Activated naive CD8-positive, alpha-beta T cell (primary cell): ENCODE data around the gene OR9A4.
"Not testable (repeated sequence)": the region's sequence is repeated elsewhere in the genome, so short reads cannot be mapped to it uniquely, and the experiment has no call there.

Source experiments
- H3K27ac Mint-ChIP-seq: one replicate; pipeline ENCODE4 v1.8.0; 2021; ENCODE audit warnings: mixed read lengths
- H3K27me3 Mint-ChIP-seq: one replicate; pipeline ENCODE4 v1.8.0; 2021; ENCODE audit warnings: mixed read lengths
- H3K36me3 Mint-ChIP-seq: one replicate; pipeline ENCODE4 v1.8.0; 2021; ENCODE audit warnings: mixed read lengths
- H3K4me1 Mint-ChIP-seq: one replicate; pipeline ENCODE4 v1.8.0; 2021; ENCODE audit warnings: low read depth, mixed read lengths
- H3K4me3 Mint-ChIP-seq: one replicate; pipeline ENCODE4 v1.8.0; 2021; ENCODE audit warnings: mild to moderate bottlenecking, mixed read lengths
- H3K9me3 Mint-ChIP-seq: one replicate; pipeline ENCODE4 v1.8.0; 2021; ENCODE audit warnings: low read depth, mixed read lengths

OR9A4 gene, protein sequence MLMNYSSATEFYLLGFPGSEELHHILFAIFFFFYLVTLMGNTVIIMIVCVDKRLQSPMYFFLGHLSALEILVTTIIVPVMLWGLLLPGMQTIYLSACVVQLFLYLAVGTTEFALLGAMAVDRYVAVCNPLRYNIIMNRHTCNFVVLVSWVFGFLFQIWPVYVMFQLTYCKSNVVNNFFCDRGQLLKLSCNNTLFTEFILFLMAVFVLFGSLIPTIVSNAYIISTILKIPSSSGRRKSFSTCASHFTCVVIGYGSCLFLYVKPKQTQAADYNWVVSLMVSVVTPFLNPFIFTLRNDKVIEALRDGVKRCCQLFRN

DNA sequence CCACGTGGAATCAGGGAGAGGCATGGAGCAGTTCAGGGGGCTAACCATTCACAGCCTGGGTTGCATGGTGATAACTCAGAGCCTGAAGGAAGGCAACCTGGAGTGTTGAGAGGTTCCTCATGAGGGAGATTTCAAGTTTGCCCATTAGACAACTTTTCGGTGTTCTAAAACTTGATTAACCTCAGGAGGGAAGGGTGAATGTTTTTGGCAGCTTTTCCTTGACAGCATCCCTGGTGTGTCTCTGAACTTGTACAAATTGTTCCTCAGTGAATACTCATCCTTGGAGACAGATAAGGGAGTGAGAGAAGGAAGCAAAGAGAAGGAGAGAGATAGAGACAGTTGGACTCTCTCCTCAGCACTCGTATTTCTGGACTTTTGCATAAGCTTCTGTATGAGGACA, at the start of gene OR9A4:
OR9A4 (plus strand) TSS at position 301 of the 400 bp plus-strand sequence. CDS start 2,477 bp downstream, outside the sequence.
- no peak within 1 kb of the TSS for H3K4me3 Mint-ChIP-seq
- H3K27me3 Mint-ChIP-seq, result peaks cover 5% of the 10 kb centered on the region
- H3K36me3 Mint-ChIP-seq, result no peaks in the 10 kb centered on the region
- no peaks in the 10 kb centered on the region for H3K4me1 Mint-ChIP-seq
- H3K27ac Mint-ChIP-seq, result no peak within 1 kb of the TSS
- no peaks in the 10 kb centered on the region for H3K9me3 Mint-ChIP-seq

DNA sequence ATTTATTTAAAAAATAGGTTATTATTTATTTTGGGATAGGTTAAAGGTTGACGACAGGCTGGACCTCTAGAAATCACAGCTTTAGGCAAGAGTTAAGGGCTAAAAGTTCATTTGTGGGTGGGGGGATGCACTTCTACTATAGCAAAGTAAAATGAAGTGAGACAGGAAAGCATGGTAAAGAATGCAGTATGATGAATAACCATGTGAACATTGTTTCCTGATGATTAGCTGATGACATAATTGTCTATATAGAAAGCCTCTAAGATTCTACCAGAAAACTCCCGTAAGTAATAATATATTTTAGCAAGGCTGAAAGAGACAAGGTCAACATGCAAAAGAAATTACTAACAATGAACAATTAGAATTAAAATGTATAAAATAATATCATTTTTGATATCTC, 49.2 kb upstream of the OR9A4 start:
- H3K36me3 Mint-ChIP-seq, result no peaks in the 10 kb centered on the region
- no peak overlapping the region for H3K4me3 Mint-ChIP-seq
- no peak overlapping the region for H3K27ac Mint-ChIP-seq
- peaks cover 3% of the 10 kb centered on the region for H3K9me3 Mint-ChIP-seq
- H3K27me3 Mint-ChIP-seq, result peaks cover 2% of the 10 kb centered on the region
- no peaks in the 10 kb centered on the region for H3K4me1 Mint-ChIP-seq

DNA sequence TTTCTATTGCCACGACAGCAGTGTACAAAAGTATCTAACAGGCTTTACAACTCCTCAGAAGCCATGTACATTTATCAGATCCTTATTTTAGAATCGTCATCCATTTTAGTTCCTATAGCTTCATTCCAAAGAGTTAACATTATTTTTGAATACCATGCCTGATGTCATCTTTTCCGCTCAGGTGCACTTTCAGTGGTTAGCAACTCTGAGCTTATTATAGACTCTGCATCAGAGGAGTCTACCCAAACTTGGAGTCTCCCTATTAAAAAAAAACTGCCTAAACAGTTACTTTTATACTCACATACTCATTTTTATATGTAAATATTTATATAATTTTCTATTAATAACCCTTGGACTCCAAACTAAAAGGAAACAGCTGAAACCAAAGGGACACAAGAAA, 43.3 kb upstream of the OR9A4 start:
- no peak overlapping the region for H3K27ac Mint-ChIP-seq
- peaks cover 4% of the 10 kb centered on the region for H3K9me3 Mint-ChIP-seq
- H3K4me3 Mint-ChIP-seq, result no peak overlapping the region
- H3K27me3 Mint-ChIP-seq, result no peaks in the 10 kb centered on the region
- H3K4me1 Mint-ChIP-seq, result no peaks in the 10 kb centered on the region
- no peaks in the 10 kb centered on the region for H3K36me3 Mint-ChIP-seq

DNA sequence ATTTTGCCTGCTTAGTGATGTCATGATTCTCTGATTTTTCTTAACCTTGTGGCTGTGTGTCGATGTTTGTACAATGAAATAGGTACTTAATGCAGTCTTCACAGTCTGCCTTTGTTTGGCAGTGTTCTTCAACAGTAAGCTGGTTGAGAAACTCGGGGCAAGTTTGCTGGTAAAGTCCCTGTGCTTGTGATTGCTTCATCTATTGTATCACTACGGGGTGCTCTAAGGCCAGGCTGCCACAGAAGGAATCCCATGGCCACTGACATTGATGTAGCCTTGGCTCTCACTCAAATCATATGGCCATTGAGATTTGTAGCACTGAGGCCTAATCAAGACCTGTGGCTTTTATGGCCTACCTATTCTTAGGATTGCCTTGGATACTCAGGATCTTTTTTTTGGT, 41.4 kb upstream of the OR9A4 start:
- Mint-ChIP-seq H3K9me3 (peaks cover 4% of the 10 kb centered on the region), H3K27me3 (no peaks in the 10 kb centered on the region), H3K4me3 (no peak overlapping the region), H3K36me3 (no peaks in the 10 kb centered on the region), H3K27ac (no peak overlapping the region), H3K4me1 (no peaks in the 10 kb centered on the region)

DNA sequence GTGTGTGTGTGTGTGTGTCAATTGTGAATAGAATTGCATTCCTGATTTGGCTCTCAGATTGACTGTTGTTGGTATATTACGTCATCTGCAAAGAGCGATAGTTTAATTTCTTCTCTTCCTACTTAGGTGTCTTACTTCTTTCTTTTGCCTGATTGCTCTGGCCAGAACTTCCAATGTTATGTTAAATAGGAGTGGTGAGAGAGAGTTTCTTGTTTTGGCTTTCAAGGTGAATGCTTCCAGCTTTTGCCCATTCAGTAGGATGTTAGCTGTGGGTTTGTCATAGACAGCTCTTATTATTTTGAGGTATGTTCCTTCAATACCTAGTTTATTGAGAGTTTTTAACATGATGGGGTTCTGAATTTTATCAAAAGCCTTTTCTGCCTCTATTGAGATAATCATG, 40.7 kb upstream of the OR9A4 start:
- no peaks in the 10 kb centered on the region for H3K27me3 Mint-ChIP-seq
- no peaks in the 10 kb centered on the region for H3K4me1 Mint-ChIP-seq
- H3K36me3 Mint-ChIP-seq, result no peaks in the 10 kb centered on the region
- no peak overlapping the region for H3K4me3 Mint-ChIP-seq
- no peak overlapping the region for H3K27ac Mint-ChIP-seq
- peaks cover 4% of the 10 kb centered on the region for H3K9me3 Mint-ChIP-seq

DNA sequence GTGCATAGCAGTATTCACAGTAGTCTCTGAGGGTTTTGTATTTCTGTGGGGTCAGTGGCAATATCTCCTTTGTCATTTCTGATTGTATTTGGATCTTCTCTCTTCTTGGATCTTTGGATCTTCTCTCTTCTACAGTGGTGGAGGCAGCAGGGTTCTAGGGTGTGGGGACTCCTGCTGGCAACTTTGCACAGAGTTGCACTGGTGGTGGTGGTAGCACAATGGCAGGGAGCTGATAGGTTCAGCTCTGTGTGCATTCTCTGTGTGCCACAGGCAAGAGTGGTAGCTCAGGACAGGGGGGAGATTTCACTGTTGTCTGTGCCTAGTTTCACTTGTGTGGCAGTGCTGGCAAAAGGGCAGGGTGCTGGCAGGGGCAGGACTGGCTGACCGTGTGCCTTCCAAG, 39.8 kb upstream of the OR9A4 start:
- Mint-ChIP-seq H3K36me3 (no peaks in the 10 kb centered on the region), H3K27me3 (peaks cover 2% of the 10 kb centered on the region), H3K9me3 (peaks cover 4% of the 10 kb centered on the region), H3K4me1 (no peaks in the 10 kb centered on the region), H3K4me3 (no peak overlapping the region), H3K27ac (no peak overlapping the region)

DNA sequence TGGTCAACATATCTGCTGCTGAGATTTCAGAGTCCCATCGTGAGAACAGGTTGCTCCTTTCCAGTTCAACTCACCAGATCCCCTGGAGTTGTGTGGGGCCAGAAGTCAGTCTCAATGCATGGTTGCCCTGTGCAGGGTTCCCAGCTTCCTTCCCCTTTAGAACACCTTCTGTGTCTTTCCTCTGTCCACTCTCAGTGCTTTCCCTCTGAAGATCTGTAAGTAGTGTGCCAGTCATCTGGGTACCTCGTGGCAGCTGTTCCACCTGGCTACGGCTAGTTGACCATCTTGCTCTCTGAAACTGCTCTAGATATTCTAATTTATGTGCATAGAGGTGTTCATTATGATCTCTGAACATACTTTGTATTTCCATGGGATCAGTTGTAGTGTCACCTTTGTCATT, 38.8 kb upstream of the OR9A4 start:
- Mint-ChIP-seq H3K9me3 (peaks cover 4% of the 10 kb centered on the region), H3K27ac (no peak overlapping the region), H3K4me1 (no peaks in the 10 kb centered on the region), H3K27me3 (peaks cover 3% of the 10 kb centered on the region), H3K36me3 (no peaks in the 10 kb centered on the region), H3K4me3 (no peak overlapping the region)

DNA sequence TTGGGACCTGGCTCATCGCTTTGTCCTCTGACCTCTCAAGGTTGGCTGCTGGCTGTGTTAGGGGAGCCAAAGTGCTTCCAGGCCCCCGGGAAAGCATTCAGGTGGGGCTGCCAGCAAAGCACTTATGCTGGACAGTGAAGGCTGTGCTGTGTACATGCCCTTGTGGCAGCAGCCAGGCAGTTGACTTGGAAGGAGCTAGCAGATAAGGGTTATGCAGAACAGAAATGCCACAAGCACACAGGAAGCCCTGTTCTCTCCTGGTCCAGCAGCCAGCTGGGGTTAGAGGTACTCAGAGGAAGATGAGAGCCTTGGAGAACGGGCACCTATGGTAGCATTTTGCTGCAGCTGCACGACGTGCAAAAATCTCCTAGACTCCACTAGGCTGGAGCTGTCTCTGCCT, 35.2 kb upstream of the OR9A4 start:
- no peak overlapping the region for H3K4me3 Mint-ChIP-seq
- H3K27me3 Mint-ChIP-seq, result peaks cover 3% of the 10 kb centered on the region
- H3K36me3 Mint-ChIP-seq, result no peaks in the 10 kb centered on the region
- no peak overlapping the region for H3K27ac Mint-ChIP-seq
- no peaks in the 10 kb centered on the region for H3K9me3 Mint-ChIP-seq
- no peaks in the 10 kb centered on the region for H3K4me1 Mint-ChIP-seq

DNA sequence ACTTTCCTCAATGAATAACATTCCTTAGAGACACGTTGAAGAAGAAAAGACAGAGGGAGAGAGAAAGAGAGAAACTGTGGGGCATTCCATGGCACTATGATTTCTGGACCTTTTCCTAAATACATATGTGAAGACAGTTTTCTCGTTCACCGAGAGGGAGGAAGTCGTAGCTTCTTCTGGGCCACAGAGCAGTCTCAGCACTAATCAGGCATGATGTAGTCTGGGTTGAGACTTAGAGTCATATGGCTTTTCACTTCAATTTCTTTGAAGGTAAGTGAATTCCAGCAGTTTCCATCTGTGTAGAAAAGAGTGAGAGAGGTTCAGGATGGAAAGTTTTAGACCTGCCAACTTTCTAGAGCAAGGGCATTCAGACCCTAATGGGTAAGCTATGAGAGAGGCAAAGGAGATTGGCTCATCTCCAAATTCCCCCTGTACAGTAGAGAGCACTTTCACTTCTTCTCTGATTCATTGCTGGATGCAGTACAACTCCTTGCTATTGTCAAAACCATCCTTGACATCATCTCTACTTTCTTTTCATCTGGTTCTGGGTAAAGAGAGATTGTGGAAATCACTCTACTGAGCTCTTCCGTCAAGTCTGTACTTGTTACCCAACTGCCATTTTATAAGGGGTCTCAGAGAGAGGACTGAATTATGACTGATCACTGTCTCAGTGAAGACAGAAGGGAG, 31.5 kb upstream of the OR9A4 start:
- H3K36me3 Mint-ChIP-seq, result no peaks in the 10 kb centered on the region
- no peaks in the 10 kb centered on the region for H3K4me1 Mint-ChIP-seq
- H3K27ac Mint-ChIP-seq, result no peak overlapping the region
- H3K4me3 Mint-ChIP-seq, result no peak overlapping the region
- no peaks in the 10 kb centered on the region for H3K9me3 Mint-ChIP-seq
- peaks cover 11% of the 10 kb centered on the region for H3K27me3 Mint-ChIP-seq

DNA sequence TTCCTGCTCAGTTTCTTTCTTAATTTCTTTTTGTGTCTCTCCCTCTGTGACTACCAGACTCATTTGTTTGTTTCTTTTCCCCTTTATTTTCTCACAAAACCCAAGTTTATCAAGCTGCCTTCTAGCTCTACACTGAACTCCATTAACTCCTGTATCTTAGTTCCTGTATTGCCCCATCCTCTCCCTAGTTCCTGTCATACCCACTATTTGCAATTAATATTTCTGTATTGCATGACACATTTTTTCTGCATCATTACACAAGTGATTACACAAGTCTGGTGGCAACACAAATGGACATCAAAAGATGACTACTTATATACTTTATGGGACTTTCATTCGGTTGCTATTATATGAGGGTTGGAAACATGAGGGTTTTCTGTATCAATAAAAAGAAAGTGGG, 26.9 kb upstream of the OR9A4 start:
- H3K4me1 Mint-ChIP-seq, result no peaks in the 10 kb centered on the region
- H3K27ac Mint-ChIP-seq, result no peak overlapping the region
- peaks cover 8% of the 10 kb centered on the region for H3K27me3 Mint-ChIP-seq
- H3K9me3 Mint-ChIP-seq, result no peaks in the 10 kb centered on the region
- no peak overlapping the region for H3K4me3 Mint-ChIP-seq
- H3K36me3 Mint-ChIP-seq, result no peaks in the 10 kb centered on the region

DNA sequence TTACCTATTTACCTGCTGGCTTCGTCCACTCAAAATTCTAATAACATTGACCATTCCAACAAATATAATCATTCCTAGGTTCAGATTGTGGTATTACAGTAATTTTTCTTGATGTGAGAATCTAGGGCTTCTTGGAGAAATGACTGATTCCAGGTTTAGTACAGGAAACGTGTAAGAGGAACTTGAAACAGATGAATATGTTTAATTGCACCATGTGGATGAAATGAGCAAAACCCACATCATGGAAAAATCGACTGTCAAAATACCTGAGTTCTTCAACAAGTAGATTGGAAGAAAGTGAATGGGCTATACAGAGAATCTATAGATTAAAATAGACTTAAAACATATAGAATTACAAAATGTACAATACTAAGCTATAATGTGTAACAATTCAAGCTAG, 24.9 kb upstream of the OR9A4 start:
- Mint-ChIP-seq H3K27me3 (peaks cover 8% of the 10 kb centered on the region), H3K4me3 (no peak overlapping the region), H3K9me3 (no peaks in the 10 kb centered on the region), H3K36me3 (no peaks in the 10 kb centered on the region), H3K4me1 (no peaks in the 10 kb centered on the region), H3K27ac (no peak overlapping the region)

DNA sequence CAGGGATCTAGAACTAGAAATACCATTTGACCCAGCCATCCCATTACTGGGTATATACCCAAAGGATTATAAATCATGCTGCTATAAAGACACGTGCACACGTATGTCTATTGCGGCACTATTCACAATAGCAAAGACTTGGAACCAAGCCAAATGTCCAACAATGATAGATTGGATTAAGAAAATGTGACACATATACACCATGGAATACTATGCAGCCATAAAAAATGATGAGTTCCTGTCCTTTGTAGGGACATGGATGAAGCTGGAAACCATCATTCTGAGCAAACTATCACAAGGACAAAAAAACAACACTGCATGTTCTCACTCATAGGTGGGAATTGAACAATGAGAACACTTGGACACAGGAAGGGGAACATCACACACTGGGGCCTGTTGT, 16.8 kb upstream of the OR9A4 start:
- H3K4me3 Mint-ChIP-seq, H3K36me3 Mint-ChIP-seq, H3K27me3 Mint-ChIP-seq, H3K9me3 Mint-ChIP-seq, H3K4me1 Mint-ChIP-seq, H3K27ac Mint-ChIP-seq: not testable (repeated sequence)

DNA sequence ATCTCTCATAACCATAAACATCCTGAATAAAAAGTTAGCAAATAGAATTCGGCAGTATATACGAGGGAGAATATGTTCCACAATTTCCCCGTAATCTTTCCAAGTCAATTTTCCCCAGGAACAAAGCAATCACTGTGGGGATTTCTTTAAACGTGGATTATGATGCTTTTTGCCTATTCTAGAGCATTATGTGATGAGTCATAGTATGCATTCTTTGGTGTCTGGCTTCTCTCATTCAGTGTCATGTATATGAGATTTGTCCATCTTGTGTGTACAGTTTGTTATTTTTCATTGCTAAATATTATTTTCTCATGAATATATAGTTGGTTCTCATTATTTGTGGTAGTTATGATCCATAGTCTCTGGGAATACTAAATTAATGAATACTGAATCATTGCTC, 9.9 kb upstream of the OR9A4 start:
- H3K27me3 Mint-ChIP-seq, result peaks cover 7% of the 10 kb centered on the region
- H3K9me3 Mint-ChIP-seq, result no peaks in the 10 kb centered on the region
- H3K4me3 Mint-ChIP-seq, result no peak overlapping the region
- H3K4me1 Mint-ChIP-seq, result no peaks in the 10 kb centered on the region
- no peaks in the 10 kb centered on the region for H3K36me3 Mint-ChIP-seq
- no peak overlapping the region for H3K27ac Mint-ChIP-seq

DNA sequence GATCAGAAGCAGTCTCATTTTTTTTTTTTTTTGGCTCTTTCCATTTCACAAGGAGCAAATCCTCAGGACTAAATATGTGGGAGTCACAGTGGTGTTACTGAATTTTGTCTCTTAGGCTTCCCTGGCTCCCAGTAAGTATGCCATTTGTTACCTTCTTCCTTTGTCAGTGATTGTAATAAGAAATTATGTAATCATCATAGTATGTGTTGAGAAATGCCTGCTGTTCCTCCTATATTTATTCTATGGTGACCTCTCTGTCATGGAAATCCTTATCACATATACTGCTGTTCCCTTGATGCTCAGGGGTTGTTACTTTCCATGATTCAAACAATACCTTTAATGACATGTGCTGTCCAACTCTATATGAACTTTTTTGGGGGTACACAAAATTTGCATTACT, 4.8 kb upstream of the OR9A4 start:
- Mint-ChIP-seq H3K27me3 (peaks cover 9% of the 10 kb centered on the region), H3K36me3 (no peaks in the 10 kb centered on the region), H3K27ac (no peak overlapping the region), H3K9me3 (no peaks in the 10 kb centered on the region), H3K4me1 (no peaks in the 10 kb centered on the region), H3K4me3 (no peak overlapping the region)

DNA sequence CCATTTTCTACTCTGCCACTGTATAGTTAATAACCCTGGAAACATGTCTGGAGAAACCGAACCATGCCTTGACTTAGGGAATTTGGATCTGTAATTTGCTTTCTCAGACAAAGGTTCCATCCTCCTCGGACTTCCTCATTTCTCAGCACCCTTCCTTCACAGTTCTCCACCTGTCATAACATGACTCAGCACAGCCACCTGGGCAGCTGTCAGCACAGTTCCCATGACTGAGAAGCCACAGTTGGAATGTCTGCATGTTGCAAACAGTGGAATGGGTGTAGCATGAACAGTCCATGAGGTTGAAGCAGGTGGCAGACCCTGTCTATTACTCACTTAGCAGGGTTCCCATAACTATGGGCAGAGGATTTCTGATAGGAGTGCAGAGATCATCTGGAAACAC, 634 bp upstream of the OR9A4 start:
- Mint-ChIP-seq H3K4me1 (no peaks in the 10 kb centered on the region), H3K4me3 (no peak overlapping the region), H3K9me3 (no peaks in the 10 kb centered on the region), H3K27me3 (peaks cover 5% of the 10 kb centered on the region), H3K27ac (no peak overlapping the region), H3K36me3 (no peaks in the 10 kb centered on the region)

DNA sequence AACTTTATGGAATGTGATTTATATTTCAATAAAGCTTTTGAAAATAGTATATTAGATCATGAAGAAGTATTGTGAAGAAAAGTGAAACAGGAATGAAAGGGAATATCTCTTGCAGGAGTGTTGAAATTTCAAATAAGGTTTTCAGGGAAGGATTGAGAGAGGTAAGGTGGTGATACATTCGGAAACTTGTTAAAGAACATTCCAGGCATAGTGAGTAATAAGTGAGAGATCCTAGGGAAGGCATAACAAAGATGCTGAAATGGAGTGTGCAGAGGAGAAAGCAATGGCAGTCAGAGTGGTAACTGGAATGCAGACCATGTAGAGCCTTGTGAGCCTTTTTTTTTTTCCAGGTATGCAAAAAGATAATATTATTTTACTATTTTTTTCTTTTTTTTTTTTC, 4.1 kb downstream of the OR9A4 start:
- H3K27me3 Mint-ChIP-seq, result no peaks in the 10 kb centered on the region
- no peak overlapping the region for H3K4me3 Mint-ChIP-seq
- no peak overlapping the region for H3K27ac Mint-ChIP-seq
- H3K4me1 Mint-ChIP-seq, result no peaks in the 10 kb centered on the region
- H3K36me3 Mint-ChIP-seq, result no peaks in the 10 kb centered on the region
- H3K9me3 Mint-ChIP-seq, result no peaks in the 10 kb centered on the region
